IPS-NIHi7 (cell line): Measurements from ENCODE around the gene HAUS7.

Experiments used
- DNase-seq: peaks from one replicate; pipeline ENCODE4 v3.0.0; 2012; ENCODE audit warnings: mixed read lengths; ENCODE audit errors: extremely low spot score

HAUS7 gene

DNA sequence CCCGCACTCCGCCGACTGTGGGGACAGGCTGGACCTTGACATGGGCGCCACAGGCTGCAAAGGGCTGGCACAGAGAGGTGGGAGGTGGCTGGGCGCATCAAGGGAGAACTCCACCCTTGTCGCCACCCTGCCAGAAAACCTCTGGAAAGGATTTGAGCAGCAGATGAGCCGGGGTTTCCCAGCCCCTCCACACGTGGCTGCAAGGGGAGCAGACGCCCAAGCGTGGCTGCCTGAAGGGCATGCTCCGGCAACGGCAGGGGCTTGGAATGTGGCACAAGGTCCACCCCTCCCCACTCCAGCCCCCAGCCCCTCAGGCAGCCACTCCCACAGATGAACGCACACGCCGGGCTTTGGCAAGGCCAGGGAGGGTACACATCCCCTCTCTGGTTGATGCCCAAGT lies 29.0 kb upstream of the HAUS7 start:
- no peak for DNase-seq

DNA sequence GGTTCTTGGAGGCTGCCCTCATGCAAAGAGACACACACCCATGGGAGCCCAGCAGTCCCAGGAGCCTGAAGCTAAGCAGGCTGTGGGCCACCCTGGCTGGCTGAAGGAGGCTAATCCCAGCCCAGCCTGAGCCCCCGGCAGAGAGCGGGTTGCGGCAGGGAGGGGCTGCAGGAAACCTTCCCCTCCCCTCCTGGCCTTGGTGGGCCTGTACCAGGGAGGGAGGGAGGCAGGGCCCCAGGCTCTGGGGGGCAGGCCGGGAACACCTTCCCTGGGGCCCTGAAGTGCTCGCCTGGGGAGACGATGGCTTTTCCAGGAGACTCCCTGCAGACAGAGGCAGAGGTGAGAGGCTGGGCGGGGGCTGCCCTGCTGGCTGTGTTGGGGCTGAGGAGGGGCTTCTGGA lies 28.1 kb upstream of the HAUS7 start:
- no peak for DNase-seq

DNA sequence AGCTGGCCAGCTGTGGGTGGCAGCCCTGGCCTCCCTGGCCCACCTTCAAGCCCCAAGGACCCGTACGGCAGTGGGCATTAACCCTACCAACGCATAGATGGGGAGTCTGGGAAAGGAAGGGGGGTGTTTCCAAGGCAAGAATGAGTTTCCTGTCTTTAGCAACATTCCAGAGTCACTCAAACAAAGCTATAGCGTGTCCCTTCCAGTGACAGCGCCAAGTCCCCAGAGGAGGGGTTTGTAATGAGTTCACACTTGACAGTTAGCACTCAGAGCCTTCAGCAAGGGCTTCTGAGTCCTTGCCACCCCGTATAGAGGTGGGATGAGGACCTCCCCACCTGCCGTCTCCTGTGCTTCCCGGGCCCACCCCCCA lies 26.2 kb upstream of the HAUS7 start:
- no peak for DNase-seq

DNA sequence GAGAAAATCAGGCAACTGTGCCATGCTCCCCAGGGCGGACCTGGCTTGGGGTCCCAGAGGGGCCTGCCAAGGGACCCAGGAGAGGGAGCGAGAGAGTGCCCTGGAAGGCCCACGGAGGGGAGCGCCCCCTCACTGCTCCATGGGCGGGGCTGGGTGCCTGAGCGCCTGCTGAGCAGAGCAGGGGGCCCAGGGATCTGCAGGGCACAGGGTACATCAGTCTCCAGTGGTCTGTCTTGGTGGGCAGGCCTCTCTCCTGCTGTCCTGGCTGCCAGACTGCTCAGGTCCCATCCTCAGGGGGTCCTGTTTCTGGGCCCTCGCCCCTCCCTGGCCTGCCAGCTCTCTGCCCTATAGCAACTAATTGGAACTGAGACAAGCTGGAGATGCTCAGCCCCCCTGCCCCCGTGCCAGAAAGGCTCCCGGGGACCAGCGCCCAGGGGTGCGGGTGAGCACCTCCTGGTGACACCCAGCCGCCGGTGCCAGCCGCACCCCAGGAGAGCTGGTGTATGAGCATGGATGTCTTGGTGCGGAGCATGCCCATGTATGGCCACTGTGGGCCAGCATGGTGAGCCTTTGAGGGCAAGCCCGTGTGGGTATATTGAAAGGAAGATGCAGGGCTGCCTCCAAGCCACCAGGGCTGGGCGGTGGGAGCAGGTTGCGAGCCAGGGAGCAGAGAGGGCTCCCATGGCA lies 25.7 kb upstream of the HAUS7 start:
- DNase-seq, result no peak

DNA sequence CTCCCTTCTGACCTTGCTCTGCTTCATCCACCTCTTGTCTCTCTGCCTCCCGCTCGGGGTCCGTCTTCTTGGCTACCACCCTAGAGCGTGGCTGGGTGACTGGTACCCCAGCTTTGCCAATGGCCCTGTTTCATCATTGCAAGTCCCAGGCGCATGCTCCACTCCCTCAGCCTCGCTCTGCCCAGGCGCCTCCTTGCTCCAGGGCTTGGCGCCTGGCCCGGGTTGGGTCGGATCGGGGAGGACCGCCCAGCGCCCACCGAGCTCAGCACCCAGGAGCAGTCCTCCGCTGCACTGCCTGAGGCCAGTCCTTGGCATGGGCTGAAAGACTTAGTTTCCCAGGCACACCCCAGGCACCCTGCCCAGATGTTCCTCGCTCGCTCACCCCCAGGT lies 25.0 kb upstream of the HAUS7 start:
- no peak for DNase-seq

DNA sequence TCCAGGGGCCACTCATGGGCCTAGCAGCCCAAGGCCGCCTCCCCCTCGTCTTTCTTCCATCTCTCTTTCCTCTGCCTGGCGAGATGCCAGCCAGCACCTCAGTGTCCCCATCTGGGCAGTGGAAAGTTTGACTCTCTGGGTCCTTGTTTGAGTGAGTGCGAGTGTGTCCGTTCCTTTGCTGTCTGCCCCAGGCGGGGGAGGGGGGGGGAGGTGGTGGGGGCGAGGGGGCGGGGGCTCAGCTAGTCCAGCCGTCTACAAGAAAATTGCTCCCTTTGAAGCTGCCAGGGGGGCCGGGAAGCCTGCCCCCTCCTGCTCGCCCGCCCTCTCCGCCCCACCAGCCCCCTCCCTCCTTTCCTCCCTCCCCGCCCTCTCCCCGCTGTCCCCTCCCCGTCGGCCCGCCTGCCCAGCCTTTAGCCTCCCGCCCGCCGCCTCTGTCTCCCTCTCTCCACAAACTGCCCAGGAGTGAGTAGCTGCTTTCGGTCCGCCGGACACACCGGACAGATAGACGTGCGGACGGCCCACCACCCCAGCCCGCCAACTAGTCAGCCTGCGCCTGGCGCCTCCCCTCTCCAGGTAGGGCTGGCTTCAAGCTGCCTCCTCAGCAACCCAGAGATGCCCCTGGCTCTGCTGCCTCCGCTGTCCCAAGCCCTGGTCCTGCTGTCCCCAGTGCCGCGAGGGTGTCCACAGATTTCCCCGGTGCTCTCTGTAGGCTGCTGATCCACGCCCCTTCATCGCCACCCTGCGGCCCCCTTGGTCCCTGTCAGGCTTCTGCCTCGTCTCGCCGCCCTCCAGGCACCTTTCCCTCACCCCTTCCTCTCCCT lies 24.4 kb upstream of the HAUS7 start, which contains the start of gene BGN:
BGN (plus strand) TSS at position 440 of the 821 bp plus-strand sequence. CDS start 9,652 bp downstream, outside the sequence.
- DNase-seq, result peak; percentile 67

DNA sequence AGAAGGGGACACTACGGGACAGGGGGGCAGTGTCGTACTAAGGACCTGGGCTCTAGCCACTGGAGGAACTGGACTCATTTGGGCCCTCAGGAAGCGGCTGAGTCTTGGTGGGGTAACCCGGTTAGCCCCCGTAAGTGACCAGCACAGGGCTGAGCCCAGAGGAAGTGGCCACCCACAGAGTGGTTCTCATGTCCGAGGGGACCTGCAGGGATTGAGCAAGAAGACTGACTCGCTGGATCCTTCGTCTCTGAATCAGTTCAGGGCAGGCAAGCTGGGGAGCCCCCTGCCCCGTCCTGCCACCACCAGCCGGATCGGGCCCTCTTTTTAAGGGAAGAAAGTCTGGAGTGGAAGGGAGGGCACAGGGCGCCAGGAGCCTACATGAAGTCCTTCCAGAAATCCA lies 23.7 kb upstream of the HAUS7 start:
- DNase-seq, result no peak

DNA sequence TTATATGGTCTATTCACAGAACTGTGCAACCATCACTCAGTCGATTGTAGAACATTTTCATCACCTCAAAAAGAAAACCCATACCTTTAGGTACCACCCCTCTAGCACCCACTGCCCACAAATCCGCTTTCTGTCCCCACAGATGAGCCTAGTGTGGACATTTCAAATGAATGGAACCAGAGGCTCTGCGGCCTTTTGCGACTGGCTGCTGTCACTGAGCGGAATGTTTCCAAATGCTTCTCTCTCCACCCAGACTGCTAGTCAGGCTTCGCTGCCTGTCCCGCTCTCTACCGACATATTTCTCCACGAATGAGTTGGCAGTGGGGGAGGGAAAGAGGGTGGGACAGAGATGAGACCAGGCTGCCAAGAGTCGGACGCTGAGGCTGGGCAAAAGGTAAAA lies 22.7 kb upstream of the HAUS7 start:
- DNase-seq, result no peak

DNA sequence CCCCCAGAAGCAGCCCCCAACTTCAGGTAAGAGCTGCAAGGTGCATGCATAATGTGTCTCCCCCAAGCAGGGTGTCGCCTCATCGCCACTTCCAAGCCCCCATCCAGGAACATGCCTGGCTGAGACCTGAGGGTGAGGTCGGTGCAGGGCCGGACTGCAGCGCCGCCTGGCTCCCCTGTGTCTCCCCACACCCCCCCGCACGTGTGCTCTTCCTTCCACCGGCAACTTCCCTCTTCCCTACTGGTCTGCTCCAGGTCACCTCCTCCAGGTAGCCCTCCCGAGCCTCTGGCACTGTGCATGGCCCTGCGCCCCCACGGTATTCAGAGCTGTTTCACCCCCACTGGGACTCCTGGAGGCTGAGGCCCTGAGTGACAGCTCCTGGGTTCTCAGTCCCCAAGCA lies 22.2 kb upstream of the HAUS7 start:
- no peak for DNase-seq

DNA sequence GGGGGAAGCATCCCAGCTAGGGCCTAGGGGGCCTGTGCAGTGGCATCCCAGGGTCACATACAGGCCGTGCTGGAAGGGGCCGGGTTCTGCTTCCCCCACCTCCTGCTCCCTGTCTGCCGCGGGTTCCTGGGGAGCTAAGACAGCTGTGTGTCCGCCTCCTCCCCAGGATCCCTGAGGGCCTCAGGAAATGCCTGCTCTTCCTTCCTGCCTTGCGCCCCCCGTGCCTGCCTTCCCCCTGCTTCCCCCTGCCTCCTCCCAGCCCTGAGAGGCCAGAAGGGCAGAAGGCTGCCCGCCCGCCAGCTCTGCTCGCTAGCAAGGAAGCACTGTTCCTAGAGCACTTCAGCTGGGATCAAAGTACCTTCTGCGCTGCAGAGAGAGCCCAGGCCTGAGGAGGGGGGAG lies 21.5 kb upstream of the HAUS7 start:
- no peak for DNase-seq

DNA sequence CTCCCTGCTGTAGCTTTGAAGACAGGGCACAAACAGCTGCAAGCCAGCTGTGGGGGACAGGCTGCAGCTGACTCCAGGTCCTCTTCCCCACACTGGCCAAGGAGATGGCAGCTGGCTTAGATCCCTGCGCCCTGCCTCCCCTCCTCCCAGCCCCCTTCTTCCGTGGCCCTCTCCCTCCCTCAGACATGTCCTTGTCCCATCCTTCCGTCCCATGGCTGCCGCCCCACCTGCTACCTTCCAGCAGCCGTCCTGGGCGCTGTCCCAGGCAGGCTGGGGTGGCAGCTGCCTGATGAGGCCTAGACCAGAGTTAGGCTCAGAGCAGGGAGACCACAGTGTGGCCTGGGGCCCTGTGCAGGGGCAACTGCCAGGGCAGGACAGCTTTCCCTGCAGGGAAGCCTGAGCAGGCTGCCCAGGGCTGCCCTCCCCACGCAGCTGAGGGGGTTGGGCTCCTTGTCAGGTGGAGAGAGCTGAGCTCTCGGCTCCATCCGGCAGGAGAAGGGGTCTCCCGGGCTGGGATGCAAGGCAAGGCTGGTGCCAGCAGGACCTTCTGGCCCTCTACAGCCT lies 21.1 kb upstream of the HAUS7 start:
- DNase-seq, result no peak

DNA sequence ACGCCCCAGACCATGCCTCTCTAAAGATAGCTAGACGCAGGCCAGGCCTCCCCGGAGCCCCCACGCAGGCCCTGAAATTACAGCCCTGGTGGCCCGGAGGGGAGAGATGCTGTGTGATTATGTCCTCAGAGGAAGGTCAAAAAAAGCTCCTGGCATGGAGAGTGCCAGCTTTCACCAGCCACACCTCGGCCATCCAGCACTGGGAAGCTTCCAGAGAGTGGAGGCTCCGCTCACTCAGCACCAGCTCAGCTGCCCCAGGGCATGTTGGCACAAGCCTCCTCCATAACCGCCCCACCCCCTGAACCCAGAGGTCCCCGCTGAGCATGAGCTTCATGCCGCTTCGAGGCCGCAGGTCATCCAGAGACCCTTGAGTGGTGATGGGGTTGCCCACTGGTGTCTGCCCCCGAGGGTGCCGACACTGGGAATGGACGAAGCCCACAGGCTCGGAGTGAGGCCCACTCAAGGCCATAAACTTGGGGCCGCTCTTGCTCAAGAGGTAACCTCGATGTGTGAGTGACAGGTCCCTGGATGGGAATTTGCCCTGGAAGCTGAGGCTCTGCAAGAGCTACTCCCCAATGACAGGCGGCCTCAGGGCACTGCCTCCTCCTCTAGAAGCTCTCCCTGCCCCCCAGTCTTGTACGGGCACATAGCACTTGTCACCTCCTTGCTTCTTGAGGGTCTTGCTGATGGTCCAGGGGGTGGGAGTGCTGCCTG lies 20.0 kb upstream of the HAUS7 start:
- DNase-seq, result no peak

DNA sequence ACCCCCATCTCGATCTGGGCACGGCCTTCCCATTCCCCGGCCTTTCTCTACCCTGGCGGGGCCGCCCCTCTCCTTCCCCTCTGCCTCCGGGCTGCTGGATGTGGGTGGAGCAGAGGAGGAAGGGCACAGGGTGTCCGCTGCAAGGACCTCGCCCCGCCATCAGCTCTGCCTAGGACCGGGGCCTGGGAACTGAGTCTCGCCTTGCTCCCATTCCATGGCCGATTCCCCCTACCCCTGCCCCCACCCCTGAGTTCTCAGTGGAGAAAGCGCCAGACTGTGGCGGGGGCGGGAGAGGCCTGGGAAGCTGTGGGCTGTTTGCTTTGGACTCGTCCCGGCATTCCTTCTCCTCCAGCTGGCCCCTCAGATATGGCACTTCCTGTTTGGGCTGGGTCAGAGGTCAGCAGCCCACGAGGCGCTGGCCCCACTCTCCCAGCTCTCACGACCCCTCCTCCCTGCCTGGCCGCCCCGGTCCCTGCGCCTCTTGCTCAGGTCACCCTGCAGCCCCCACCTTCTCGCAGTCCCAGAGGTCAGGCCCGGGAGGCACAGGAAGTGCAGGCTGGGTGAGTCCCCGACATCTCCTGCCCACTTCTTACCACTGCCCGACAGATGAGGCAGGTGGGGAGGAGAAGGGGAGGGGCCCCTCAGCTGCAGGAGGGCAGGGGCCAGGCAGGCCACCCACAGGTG lies 18.0 kb upstream of the HAUS7 start:
- no peak for DNase-seq

DNA sequence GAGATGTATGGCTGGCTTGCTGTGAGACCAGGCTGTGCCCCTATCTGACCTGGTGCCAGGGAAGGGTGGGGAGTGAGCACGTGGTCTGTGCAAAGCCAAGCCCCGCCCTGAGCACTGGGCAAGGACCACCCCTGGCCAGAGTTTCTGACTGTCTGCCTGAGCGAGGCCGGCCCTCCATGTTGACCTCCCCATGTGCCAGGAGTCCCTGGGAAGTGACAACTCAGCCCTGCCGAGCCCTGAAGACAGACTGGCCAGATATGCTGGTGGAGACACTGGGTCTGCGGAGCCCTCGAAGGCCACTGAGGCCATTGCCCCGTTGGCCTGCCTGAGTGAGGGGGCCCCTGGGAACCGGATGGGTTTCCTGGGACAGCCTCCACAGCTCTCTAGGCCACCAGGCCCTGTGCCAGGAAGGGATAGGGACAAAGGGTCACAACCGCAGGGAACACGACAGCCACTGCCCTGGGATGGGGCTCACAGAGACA lies 17.3 kb upstream of the HAUS7 start:
- DNase-seq, result no peak

DNA sequence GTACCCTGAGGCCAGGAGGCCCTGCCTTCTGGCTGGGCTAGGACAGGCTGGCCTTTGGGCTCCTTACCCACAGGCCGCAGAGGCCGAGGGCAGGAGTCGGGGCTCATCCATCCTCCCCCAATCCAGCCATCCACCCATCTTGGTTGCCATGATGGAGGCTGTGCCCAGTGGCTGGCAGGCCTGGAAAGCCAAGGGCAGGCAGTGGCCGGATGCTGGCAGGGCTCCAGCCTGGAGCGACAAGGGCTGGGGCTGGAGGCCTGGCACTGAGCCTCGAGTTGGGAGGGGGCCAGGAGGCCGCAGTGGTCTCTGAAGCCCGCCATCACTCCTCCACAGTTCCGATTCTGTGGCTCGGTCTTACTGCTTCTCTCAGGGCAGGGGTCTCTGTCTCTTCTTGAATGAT lies 15.8 kb upstream of the HAUS7 start:
- DNase-seq, result no peak

DNA sequence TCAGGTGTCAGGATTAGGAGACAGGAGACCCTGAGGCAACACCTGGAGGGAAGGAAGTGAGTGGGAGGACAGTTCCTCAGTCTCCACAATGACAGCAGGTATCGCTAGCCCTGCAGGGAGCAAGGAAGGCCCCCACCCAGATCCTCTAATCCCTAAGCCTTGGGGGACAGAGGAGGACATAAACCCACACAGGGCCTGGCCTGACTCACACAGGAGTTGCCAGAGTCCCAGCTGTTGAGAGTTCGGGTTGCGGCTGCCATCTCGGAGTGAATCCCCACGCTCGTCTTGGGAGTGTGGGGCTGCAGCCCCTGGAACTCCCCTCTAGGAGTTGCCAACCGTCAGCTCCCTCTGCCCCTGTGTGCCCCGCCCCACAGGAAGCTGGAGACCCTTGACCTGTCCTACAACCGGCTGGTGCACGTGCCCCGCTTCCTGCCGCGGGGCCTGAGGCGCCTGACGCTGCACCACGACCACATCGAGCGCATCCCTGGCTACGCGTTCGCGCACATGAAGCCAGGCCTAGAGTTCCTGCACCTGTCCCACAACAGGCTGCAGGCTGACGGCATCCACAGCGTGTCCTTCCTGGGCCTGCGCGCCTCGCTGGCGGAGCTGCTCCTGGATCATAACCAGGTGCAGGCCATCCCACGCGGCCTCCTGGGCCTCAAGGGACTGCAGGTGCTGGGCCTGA lies 15.2 kb upstream of the HAUS7 start:
- DNase-seq, result no peak

DNA sequence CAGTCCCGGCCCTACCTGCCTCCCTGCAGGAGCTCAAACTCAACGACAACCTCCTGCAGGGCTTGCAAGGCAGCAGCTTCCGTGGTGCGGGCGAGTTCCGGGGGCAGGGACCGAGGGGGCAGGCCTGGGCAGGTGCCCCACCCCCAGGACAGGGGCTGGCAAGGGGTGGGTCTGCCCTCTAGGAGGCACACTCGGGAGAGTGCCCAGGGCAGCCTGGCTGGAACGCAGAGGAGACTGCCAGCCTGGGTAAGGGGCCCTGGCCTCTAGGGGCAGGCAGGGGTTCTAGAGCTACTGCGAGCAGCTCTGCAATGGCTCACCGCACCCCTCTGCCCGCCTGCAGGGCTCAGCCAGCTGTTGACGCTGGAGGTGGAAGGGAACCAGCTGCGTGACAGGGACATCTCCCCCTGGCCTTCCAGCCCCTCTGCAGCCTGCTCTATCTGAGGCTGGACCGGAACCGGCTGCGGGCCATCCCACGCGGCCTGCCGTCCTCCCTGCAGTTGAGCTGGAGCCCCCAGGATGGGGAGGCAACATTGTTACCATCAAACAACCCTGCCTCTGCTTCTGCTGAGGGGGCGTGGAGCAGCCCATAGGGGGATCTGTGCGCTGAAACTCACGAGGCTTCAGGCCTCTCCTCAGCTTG lies 12.1 kb upstream of the HAUS7 start:
- no peak for DNase-seq

DNA sequence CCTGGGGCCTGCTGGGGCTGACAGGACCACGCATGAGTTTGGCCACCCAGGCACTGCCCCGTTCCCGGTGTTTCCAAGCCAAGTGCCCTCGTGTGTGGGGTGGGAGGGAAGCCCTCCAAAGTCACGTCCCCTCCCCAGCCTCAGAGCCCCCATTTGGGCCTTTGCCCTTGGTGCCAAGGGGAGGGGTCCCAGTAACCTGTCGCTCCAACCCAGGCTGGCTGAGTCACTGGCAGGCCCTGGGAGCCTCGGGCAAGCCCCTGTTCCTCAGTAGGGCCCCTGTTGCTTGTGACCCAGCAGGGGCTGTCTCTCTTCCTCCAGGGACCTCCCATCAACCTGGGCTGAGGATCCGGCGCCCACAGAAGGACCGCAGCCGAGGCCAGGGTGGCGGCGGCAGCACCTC lies 10.7 kb upstream of the HAUS7 start:
- no peak for DNase-seq

DNA sequence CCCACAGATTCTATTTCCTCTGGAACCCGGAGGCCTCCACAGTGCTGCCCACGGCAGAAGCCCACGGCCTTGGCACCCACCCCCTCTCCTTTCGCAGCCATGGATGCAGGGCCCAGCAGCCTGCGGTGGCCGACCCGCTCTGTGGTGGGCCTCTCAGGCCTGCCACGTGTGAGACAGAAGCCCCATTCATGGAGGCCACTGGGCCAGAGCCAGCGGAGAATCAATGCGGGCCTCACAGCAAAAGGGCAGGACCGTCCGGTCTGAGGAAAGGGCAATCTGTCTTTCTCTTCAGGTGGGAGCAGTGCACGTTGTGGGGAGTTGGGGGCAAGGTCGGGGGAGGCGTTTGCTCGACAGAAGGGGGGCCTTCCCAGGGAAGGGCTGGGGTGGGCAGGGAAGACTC lies 8.4 kb upstream of the HAUS7 start:
- DNase-seq, result no peak

DNA sequence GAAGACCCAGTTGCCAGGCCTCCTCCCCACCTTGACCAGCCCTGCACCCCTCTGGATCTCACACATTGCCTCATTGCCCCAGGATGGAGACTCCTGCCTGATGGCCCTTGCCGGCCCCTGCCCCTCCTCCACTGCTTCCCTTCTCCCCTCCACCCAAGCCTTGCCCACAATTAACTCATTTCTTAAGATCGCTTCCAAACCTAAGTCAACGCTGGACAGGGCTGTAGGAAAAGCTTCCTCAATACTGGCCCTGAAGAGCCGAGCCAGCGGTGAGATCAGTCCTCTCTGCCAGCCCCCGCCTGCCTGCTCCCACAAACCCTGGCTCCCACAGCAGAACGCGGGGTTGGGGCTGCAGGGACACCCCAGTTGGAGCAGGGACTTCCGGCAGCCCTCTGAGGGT lies 7.5 kb upstream of the HAUS7 start:
- no peak for DNase-seq
